GM10248 (cell line): ENCODE measurements around the gene OAS2.

Source experiments
- CTCF ChIA-PET: fragments of 300-600 bp; sonication (Branson Sonifier 250); formaldehyde crosslinking; extraction: SDS; loops from one replicate; lab custom pipeline; 2021; ENCODE audit warnings: antibody characterized with exemption; lab: Yijun Ruan, JAX
- POLR2A ChIA-PET: fragments of 350-650 bp; sonication (Branson Sonifier 250); formaldehyde crosslinking; extraction: SDS; loops from one replicate; lab custom pipeline; 2020; ENCODE audit warnings: antibody characterized with exemption; lab: Yijun Ruan, JAX
- DNase-seq: peaks from one replicate; pipeline ENCODE4 v3.0.0; 2012; ENCODE audit errors: extremely low spot score
- CTCF ChIP-seq: IDR thresholded peaks from 2 replicates; pipeline ENCODE4 v1.5.1; 2012; ENCODE audit warnings: mild to moderate bottlenecking, low read depth; ENCODE audit errors: extremely low read depth, missing control alignments, control extremely low read depth

OAS2 gene

GRCh38 chr12:112941528-112942335, 36.6 kb upstream of the OAS2 start:
- no peak for TF ChIP-seq CTCF
- no peak for DNase-seq
- ChIA-PET POLR2A (no interaction called here), CTCF (interaction anchor here (1.7 kb wide), 1 partner anchor 10 kb away, joined by 4 read pairs; no protein-coding TSS in a partner anchor)

DNA sequence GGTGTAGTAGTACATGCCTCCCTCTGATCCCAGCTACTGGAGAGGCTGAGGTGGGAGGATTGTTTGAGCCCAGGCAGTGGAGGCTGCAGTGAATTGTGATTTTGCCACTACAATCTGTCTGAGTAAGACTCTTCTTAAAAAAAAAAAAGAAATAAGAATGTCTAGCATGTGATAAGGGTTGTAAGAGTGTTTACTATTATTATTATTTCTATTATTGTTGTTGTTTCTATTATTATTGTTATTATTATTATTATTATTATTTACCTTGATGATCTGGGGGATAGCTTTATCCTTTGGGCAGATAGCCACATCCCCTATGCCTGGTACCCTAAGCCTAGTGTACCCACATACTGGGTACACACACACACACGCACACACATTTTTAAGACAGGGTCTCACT, 35.7 kb upstream of the OAS2 start:
- CTCF ChIA-PET, result interaction anchor here (1.5 to 1.7 kb wide), 2 partner anchors 9 to 42 kb away, joined by 3 to 4 read pairs; no protein-coding TSS in a partner anchor
- TF ChIP-seq CTCF, result no peak
- POLR2A ChIA-PET, result no interaction called here
- DNase-seq, result no peak

- ChIA-PET POLR2A (no interaction called here), CTCF (interaction anchor here (1.0 to 1.5 kb wide), 2 partner anchors 12 to 43 kb away, joined by 3 read pairs; no protein-coding TSS in a partner anchor)
- no peak for TF ChIP-seq CTCF
- DNase-seq, result no peak
Measured at GRCh38 chr12:112944024-112944690, 34.2 kb upstream of the OAS2 start.

GRCh38 chr12:112945515-112945914, 32.8 kb upstream of the OAS2 start:
- no peak for DNase-seq
- TF ChIP-seq CTCF, result no peak
- ChIA-PET POLR2A (no interaction called here), CTCF (no interaction called here)

GRCh38 chr12:112946236-112947000, 31.9 kb upstream of the OAS2 start:
- POLR2A ChIA-PET, result no interaction called here
- no peak for TF ChIP-seq CTCF
- CTCF ChIA-PET, result no interaction called here

DNA sequence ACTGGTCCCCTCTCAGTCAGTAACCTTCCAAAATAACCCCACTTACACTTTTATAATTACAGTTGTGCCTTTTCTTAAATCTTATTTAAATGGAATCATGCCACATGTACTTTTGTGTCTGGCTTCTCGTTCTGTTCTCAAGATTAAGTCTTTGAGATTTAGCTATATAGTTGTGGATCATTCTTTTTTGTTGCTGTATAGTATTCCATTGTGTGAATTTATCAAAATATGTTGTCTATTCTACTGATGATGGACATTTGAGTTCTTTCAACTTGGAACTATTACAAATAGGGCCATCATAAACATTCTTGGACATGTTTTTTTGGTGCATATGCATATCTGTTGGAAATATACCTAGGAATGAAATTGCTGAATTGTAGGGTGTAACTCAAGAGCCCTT, 31.0 kb upstream of the OAS2 start:
- TF ChIP-seq CTCF, result no peak
- DNase-seq, result no peak
- CTCF ChIA-PET, result no interaction called here
- POLR2A ChIA-PET, result no interaction called here

More at GRCh38 chr12:112946236-112947000, 31.9 kb upstream of the OAS2 start:
- DNase-seq, result no peak
